AG04449 (cell line): Measurements from ENCODE around the gene COX5A.

Source experiments
- CTCF ChIA-PET: fragments of 350-600 bp; formaldehyde crosslinking; extraction: SDS; loops from one replicate; lab custom pipeline; 2021; ENCODE audit warnings: antibody characterized with exemption; lab: Yijun Ruan, JAX
- POLR2A ChIA-PET: fragments of 400-600, 350-600 bp; formaldehyde crosslinking; extraction: SDS; loops from one replicate; lab custom pipeline; 2020; ENCODE audit warnings: antibody characterized with exemption, inconsistent platforms; lab: Yijun Ruan, JAX
- DNase-seq: peaks from one replicate; pipeline ENCODE4 v3.0.0-alpha.2; 2010; ENCODE audit warnings: low read depth, low spot score
- H3K4me3 ChIP-seq: 2 replicates; pipeline ENCODE4 v1.5.1; 2011; ENCODE audit warnings: low read depth, mild to moderate bottlenecking, control low read depth, low read length
- TF ChIP-seq, protein P1 (sequence below): IDR thresholded peaks from one replicate; pipeline ENCODE4 v1.5.1; 2011; ENCODE audit warnings: mild to moderate bottlenecking, moderate library complexity, low read length, control low read depth, inconsistent platforms; ENCODE audit not compliant: insufficient read depth; ENCODE audit errors: missing control alignments

COX5A gene

DNA sequence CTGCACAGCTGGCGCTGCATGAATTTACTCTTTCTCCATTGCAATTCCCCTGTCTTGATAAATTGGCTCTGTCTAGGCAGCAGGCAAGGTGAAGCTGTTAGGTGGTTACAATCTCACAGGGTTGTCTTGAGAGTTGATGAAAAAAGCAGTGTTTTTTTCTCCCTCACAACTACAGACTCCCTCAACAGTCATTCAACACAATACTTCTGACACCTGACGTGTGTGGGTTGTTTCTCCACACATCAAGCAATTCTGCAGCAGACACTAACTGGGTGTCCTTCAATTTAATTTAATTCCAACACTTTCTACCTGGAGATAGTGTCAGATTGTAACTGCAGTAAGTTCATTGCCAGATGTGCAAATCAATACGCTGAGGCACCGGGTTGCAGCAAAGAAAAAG lies 59.6 kb downstream of the COX5A start:
- DNase-seq: no peak
- TF ChIP-seq, protein P1, sequence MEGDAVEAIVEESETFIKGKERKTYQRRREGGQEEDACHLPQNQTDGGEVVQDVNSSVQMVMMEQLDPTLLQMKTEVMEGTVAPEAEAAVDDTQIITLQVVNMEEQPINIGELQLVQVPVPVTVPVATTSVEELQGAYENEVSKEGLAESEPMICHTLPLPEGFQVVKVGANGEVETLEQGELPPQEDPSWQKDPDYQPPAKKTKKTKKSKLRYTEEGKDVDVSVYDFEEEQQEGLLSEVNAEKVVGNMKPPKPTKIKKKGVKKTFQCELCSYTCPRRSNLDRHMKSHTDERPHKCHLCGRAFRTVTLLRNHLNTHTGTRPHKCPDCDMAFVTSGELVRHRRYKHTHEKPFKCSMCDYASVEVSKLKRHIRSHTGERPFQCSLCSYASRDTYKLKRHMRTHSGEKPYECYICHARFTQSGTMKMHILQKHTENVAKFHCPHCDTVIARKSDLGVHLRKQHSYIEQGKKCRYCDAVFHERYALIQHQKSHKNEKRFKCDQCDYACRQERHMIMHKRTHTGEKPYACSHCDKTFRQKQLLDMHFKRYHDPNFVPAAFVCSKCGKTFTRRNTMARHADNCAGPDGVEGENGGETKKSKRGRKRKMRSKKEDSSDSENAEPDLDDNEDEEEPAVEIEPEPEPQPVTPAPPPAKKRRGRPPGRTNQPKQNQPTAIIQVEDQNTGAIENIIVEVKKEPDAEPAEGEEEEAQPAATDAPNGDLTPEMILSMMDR: no peak
- H3K4me3 ChIP-seq: no peak overlapping the region
- ChIA-PET POLR2A (no interaction called here), CTCF (interaction anchor here (1.1 to 2.9 kb wide), 2 partner anchors 24 to 27 kb away, joined by 3 to 12 read pairs; no protein-coding TSS in a partner anchor)

DNA sequence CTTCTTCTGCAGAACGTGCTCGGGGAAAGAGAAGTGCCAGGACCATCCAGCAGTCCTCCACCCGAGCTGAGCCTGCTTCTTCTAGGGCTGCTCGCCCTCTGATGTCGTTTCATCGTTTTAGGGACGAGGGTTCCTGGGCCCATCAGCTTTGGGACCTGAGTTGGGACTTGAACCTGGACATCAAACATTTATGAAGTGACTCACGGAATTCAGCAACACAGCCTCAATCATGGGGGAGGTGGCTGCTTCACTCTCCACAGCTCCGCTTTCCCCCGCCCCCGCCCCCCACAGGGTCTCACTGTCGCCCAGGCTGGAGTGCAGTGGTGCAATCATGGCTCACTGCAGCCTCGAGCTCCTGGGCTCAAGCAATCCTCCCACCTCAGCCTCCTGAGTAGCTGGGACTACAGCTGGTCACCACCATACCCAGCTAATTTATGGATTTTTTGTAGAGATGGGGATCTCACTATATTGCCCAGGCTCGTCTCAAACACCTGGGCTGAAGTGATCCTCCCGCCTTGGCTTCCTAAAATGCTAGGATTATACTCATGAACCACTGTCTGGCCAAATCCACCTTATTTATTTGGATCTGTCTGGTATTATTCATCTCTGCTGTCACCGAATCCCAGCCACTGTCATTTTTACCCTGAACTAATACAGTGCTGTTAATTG lies 64.0 kb downstream of the COX5A start:
- TF ChIP-seq, protein P1: no peak
- H3K4me3 ChIP-seq: peak overlapping the region; percentile 93
- ChIA-PET POLR2A (no interaction called here), CTCF (interaction anchor here (3.7 kb wide), 1 partner anchor 28 kb away, joined by 21 read pairs; no protein-coding TSS in a partner anchor)
- no peak for DNase-seq

DNA sequence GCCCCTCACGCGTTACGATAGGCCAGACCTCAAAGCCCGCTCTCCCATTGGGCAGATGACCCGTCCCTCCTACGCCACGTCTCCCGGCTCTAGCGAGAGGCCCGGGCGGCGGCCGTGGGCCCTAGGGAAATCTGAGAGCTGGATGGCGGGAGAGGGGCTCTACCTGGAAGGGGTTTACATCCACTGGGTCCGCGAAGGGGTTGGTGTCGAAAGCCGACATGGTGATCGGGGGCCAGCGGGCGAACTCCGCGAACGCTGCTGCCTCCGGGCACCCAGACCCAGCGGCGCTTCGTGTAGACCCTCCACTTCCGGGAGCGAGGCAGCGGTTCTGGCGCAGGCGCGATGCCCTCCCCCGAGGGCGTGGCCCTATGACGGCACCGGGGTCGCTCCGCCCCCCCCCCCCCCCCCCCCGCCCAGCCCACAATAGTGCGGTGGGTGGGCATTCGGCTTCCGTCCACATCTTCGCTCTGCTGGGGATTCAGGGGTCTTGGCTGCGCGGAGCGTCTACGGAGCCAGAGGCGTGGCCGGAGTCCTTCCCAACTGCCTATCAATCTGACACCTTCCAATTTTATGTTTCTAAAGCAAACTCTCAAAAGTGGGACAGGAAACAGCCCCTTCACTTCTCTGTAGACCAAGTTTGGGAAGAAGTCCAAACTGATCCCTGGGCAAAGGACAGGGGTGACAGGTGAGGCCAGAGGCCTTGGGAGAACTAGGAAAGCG lies 64.7 kb downstream of the COX5A start, which contains the start of gene SCAMP2:
TSS of gene SCAMP2 (minus strand) at position 330 of the 720 bp plus-strand sequence. CDS start at position 220, 110 bp downstream.
- CTCF ChIA-PET: interaction anchor here (0.7 to 3.7 kb wide), 2 partner anchors 15 to 28 kb away, joined by 4 to 21 read pairs; no protein-coding TSS in a partner anchor
- TF ChIP-seq, protein P1: no peak
- peak within 1 kb of the TSS; percentile 93 for H3K4me3 ChIP-seq
- POLR2A ChIA-PET: no interaction called here
- peak; percentile 63 for DNase-seq

DNA sequence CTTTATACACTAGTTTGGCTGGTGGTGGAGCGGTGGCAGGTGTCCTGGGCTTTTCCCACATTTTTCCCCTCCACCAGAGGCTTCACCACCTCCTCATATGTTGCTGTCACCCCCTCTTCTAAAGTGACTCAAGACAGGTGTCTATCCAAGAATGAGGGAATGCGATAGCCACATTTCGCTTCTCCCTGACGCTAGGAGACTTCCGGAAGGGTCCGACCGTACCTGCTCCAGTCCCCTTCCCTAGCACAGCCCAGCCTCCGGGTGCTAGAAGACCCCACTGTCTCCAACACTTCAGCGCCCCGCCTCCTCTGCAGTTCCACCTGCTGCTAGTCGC lies 65.2 kb downstream of the COX5A start:
- TF ChIP-seq, protein P1: no peak
- no peak for DNase-seq
- ChIA-PET CTCF (interaction anchor here (0.7 to 3.7 kb wide), 2 partner anchors 15 to 29 kb away, joined by 4 to 21 read pairs; no protein-coding TSS in a partner anchor), POLR2A (interaction anchor here (1.0 kb wide), 1 partner anchor 25 kb away, joined by 3 read pairs; no protein-coding TSS in a partner anchor)
- H3K4me3 ChIP-seq: peak overlapping the region; percentile 93

DNA sequence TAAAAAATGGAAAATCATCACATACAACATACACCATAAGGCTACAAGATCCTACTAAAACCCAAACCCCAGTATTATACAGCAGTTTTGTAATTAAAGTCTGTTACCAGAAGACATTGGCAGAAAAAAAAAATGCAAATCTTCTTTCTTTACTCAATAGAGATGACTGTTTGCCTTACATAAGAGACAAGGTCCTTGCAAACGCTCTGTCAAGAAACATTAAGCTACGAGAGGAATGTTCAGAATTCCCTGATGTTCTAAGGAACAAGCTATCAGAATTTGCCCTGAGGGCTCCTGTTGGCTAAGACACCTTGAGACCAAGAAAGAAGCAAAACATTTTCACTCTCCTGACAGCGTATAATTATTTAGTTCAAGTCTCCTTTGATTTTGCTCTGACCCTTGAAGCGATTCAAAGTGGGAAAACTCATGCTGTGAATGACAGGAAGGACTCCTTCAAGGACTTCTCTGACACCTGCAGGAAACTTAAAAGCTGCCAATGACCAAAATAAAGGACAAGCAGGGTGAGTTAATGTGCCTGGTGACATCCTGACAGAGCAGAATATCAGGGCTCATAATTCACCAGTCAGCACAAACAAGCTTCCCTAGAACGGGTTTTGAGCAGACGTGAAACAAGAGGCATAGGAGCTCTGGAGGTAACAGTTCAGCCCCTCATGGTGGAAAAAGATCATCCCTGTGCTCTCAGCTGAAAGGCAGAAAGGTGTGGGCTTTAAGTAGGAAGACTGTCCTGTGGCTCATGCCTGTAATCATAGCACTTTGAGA lies 67.2 kb downstream of the COX5A start:
- ChIA-PET CTCF (interaction anchor here (0.9 to 2.1 kb wide), 8 partner anchors 12 to 90 kb away, joined by 3 to 21 read pairs (median 4); no protein-coding TSS in a partner anchor), POLR2A (interaction anchor here (1.0 kb wide), 1 partner anchor 35 kb away, joined by 3 read pairs; no protein-coding TSS in a partner anchor)
- TF ChIP-seq, protein P1: no peak
- H3K4me3 ChIP-seq: no peak overlapping the region
- no peak for DNase-seq
